ENCODE data around the gene RENBP. TPM values are rescaled to one million over a fixed set of nuclear protein-coding genes. Genes with fewer than 3 reads are reported as not detected.

The RENBP gene
- total RNA-seq, 2 donors from 2014 or later, result 0.66 to 6.0 TPM

DNA sequence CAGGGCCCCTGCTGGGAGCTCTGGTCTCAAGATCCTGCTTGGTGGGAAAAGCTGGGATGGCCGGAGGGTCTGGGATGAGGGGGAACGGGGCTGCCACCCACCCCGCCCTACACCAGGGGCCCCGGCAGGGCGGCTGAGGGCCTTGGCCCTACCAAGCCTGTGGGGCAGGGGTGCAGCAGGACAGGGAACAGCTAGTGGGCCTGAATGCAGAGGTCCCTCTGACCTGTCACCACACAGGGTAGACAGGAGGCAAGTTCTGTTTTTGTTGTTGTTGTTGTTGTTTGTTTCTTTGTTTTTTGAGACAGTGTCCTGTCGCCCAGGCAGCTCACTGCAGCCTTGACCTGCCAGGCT, 332 bp upstream of the RENBP start:
- DNase-seq, result no peak
- no peak for ATAC-seq
- H3K36me3 ChIP-seq (replicated peaks in 1 of 2; ENCODE audit: insufficient read depth in 1 of 2, low read depth in 2 of 2), result no peaks in the 10 kb centered on the region
- no peak for TF ChIP-seq CTCF (IDR thresholded peaks at IDR 0.05)
- no peak overlapping the region for H3K4me3 ChIP-seq
- H3K27me3 ChIP-seq, result no peaks in the 10 kb centered on the region
- no peaks in the 10 kb centered on the region for H3K4me1 ChIP-seq
- intact Hi-C loops (cut with DNase I), result loop anchor here (5.0 kb wide), 1 partner anchor 177 kb away; no protein-coding TSS in a partner anchor
- no peaks in the 10 kb centered on the region for H3K9me3 ChIP-seq
- 44 to 63% methylated on average over 1 to 6 of the region's 6 CpGs for WGBS, 2 donors
- no peak overlapping the region for H3K27ac ChIP-seq

- Histone ChIP-seq H3K9me3 (no peaks in the 10 kb centered on the region), H3K4me1 (no peaks in the 10 kb centered on the region), H3K27me3 (no peaks in the 10 kb centered on the region), H3K36me3 (replicated peaks in 1 of 2; ENCODE audit: insufficient read depth in 1 of 2, low read depth in 2 of 2) (no peaks in the 10 kb centered on the region), H3K4me3 (no peak overlapping the region), H3K27ac (no peak overlapping the region)
- DNase-seq, result no peak
- intact Hi-C loops (cut with DNase I), result loop anchor here (5.0 kb wide), 1 partner anchor 174 kb away; no protein-coding TSS in a partner anchor
- TF ChIP-seq POLR2A (IDR thresholded peaks at IDR 0.05) (no peak), CTCF (IDR thresholded peaks at IDR 0.05) (no peak)
- WGBS, 2 donors, result 43 to 65% methylated on average over 1 to 5 of the region's 23 CpGs
- ATAC-seq, result no peak
Observed at GRCh38 chrX:153941336-153942252, 2.8 kb downstream of the RENBP start.

DNA sequence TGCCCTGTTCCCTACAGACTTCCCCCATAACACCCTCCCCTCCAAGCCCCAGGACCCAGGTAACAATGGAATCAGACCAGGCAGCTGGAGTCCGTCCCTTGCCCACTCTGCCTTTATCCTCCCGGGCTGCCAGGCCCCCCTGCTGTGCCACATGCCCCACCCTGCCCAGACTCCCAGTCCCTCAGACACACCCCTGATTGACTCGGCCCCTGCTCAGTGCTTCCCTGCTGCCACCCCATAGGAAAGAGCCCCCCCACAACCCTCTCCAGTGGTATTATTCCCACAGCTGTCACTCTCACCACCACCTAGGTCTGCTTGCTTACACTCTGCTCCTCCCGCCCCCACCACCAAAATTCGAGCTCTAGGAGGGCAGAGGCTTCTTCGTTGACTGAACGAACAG, 4.9 kb downstream of the RENBP start:
- 57 to 76% methylated on average over 4 of the region's 7 CpGs for WGBS, 2 donors
- ATAC-seq (no peak), DNase-seq (no peak)
- no peaks in the 10 kb centered on the region for H3K36me3 ChIP-seq (replicated peaks in 1 of 2; ENCODE audit: insufficient read depth in 1 of 2, low read depth in 2 of 2)
- no peaks in the 10 kb centered on the region for H3K4me1 ChIP-seq
- no peak overlapping the region for H3K27ac ChIP-seq
- TF ChIP-seq POLR2A (IDR thresholded peaks at IDR 0.05), result no peak
- TF ChIP-seq CTCF (IDR thresholded peaks at IDR 0.05), result no peak
- intact Hi-C loops (cut with DNase I), result no loop called here
- H3K27me3 ChIP-seq, result no peaks in the 10 kb centered on the region
- H3K9me3 ChIP-seq, result no peaks in the 10 kb centered on the region
- no peak overlapping the region for H3K4me3 ChIP-seq

GRCh38 chrX:153938226-153938786, 6.1 kb downstream of the RENBP start:
- 72 to 88% methylated on average over 6 to 8 of the region's 10 CpGs for WGBS, 2 donors
- H3K27ac ChIP-seq, result no peak overlapping the region
- TF ChIP-seq POLR2A (IDR thresholded peaks at IDR 0.05) (no peak), CTCF (IDR thresholded peaks at IDR 0.05) (no peak)
- peaks cover 7% of the 10 kb centered on the region for H3K4me1 ChIP-seq
- H3K9me3 ChIP-seq, result no peaks in the 10 kb centered on the region
- intact Hi-C loops (cut with DNase I), result no loop called here
- ATAC-seq (no peak), DNase-seq (no peak)
- no peak overlapping the region for H3K4me3 ChIP-seq
- no peaks in the 10 kb centered on the region for H3K27me3 ChIP-seq
- no peaks in the 10 kb centered on the region for H3K36me3 ChIP-seq (replicated peaks in 1 of 2; ENCODE audit: insufficient read depth in 1 of 2, low read depth in 2 of 2)

Measured in body of pancreas (tissue), 4 donors.